Activated naive CD8-positive, alpha-beta T cell treated with anti-CD3 and anti-CD28 coated beads, Interleukin-2, amount 10 ng/mL, durations not matched to agents 7 days and 5 days (primary cell): ENCODE results near the gene NCBP1. TPM values are rescaled to one million over a fixed set of nuclear protein-coding genes. Genes with fewer than 3 reads are reported as not detected.
A peak's percentile ranks its signal among the peaks of the same experiment; 100 is the strongest.

Experiments used
- ATAC-seq: fragments of 150-1000 bp; cut with Tn5 transposase; one replicate; pipeline ENCODE4 v1.10.0; 2021; ENCODE audit warnings: low read depth, moderate library complexity
- POLR2A ChIA-PET: fragments of 350-600 bp; sonication (Branson Sonifier 250); formaldehyde crosslinking; loops from one replicate; lab custom pipeline; 2021; ENCODE audit warnings: antibody characterized with exemption; lab: Charles Lee
- DNase-seq: peaks from one replicate; pipeline ENCODE4 v3.0.0; 2021
- H3K27ac Mint-ChIP-seq: one replicate; pipeline ENCODE4 v1.8.0; 2022; ENCODE audit warnings: mild to moderate bottlenecking, mixed read lengths
- H3K27me3 Mint-ChIP-seq: one replicate; pipeline ENCODE4 v1.8.0; 2022; ENCODE audit warnings: mild to moderate bottlenecking, moderate library complexity, mixed read lengths
- H3K36me3 Mint-ChIP-seq: one replicate; pipeline ENCODE4 v1.8.0; 2021; ENCODE audit warnings: mild to moderate bottlenecking, mixed read lengths
- H3K4me1 Mint-ChIP-seq: one replicate; pipeline ENCODE4 v1.8.0; 2021; ENCODE audit warnings: mixed read lengths
- H3K4me3 Mint-ChIP-seq: one replicate; pipeline ENCODE4 v1.8.0; 2022; ENCODE audit warnings: mild to moderate bottlenecking, moderate library complexity, mixed read lengths
- H3K9me3 Mint-ChIP-seq: one replicate; pipeline ENCODE4 v1.8.0; 2021; ENCODE audit warnings: mixed read lengths
- total RNA-seq, 2 experiments: library from RNA; stranded (reverse); gene quantifications; one replicate each; pipeline ENCODE4 v1.2.3, GENCODE V29; 2021

NCBP1 gene
- total RNA-seq, 2 experiments from 2014 or later, result 37.3 to 41.3 TPM

- peak; percentile 58 for ATAC-seq
- H3K36me3 Mint-ChIP-seq, result peaks cover 38% of the 10 kb centered on the region
- H3K9me3 Mint-ChIP-seq, result no peaks in the 10 kb centered on the region
- POLR2A ChIA-PET, result no interaction called here
- H3K27ac Mint-ChIP-seq, result peak overlapping the region; percentile 57
- peaks cover 9% of the 10 kb centered on the region for H3K4me1 Mint-ChIP-seq
- H3K27me3 Mint-ChIP-seq, result no peaks in the 10 kb centered on the region
- no peak for DNase-seq
- H3K4me3 Mint-ChIP-seq, result peak overlapping the region; percentile 23
Observed at GRCh38 chr9:97666907-97667686, 33.5 kb downstream of the NCBP1 start.

GRCh38 chr9:97668485-97668884 is 34.9 kb downstream of the NCBP1 start:
- Mint-ChIP-seq H3K36me3 (peaks cover 33% of the 10 kb centered on the region), H3K9me3 (no peaks in the 10 kb centered on the region), H3K27me3 (no peaks in the 10 kb centered on the region), H3K4me1 (peaks cover 9% of the 10 kb centered on the region), H3K4me3 (no peak overlapping the region), H3K27ac (no peak overlapping the region)
- POLR2A ChIA-PET, result no interaction called here
- DNase-seq, result no peak
- ATAC-seq, result no peak

GRCh38 chr9:97670586-97670985 is 37.0 kb downstream of the NCBP1 start:
- Mint-ChIP-seq H3K4me1 (peaks cover 10% of the 10 kb centered on the region), H3K9me3 (no peaks in the 10 kb centered on the region), H3K36me3 (peaks cover 28% of the 10 kb centered on the region), H3K27ac (no peak overlapping the region), H3K27me3 (no peaks in the 10 kb centered on the region), H3K4me3 (no peak overlapping the region)
- ATAC-seq, result no peak
- no peak for DNase-seq
- POLR2A ChIA-PET, result interaction anchor here (0.6 to 1.5 kb wide), 2 partner anchors 25 to 398 kb away, joined by 3 read pairs; no protein-coding TSS in a partner anchor

- no peak for ATAC-seq
- H3K9me3 Mint-ChIP-seq, result no peaks in the 10 kb centered on the region
- POLR2A ChIA-PET, result no interaction called here
- no peak for DNase-seq
- H3K4me3 Mint-ChIP-seq, result no peak overlapping the region
- H3K27me3 Mint-ChIP-seq, result no peaks in the 10 kb centered on the region
- no peak overlapping the region for H3K27ac Mint-ChIP-seq
- H3K4me1 Mint-ChIP-seq, result peaks cover 1% of the 10 kb centered on the region
- peaks cover 23% of the 10 kb centered on the region for H3K36me3 Mint-ChIP-seq
Observed at GRCh38 chr9:97672403-97672802, 38.8 kb downstream of the NCBP1 start.

GRCh38 chr9:97673922-97674321 is 40.3 kb downstream of the NCBP1 start:
- DNase-seq, result no peak
- Mint-ChIP-seq H3K4me1 (peaks cover 3% of the 10 kb centered on the region), H3K27me3 (no peaks in the 10 kb centered on the region), H3K4me3 (no peak overlapping the region), H3K36me3 (peaks cover 26% of the 10 kb centered on the region), H3K9me3 (no peaks in the 10 kb centered on the region), H3K27ac (no peak overlapping the region)
- POLR2A ChIA-PET, result no interaction called here
- ATAC-seq, result no peak

GRCh38 chr9:97675655-97676054 is 42.0 kb downstream of the NCBP1 start:
- no peaks in the 10 kb centered on the region for H3K9me3 Mint-ChIP-seq
- H3K4me1 Mint-ChIP-seq, result peaks cover 4% of the 10 kb centered on the region
- no peaks in the 10 kb centered on the region for H3K27me3 Mint-ChIP-seq
- no peak for DNase-seq
- POLR2A ChIA-PET, result no interaction called here
- no peak overlapping the region for H3K27ac Mint-ChIP-seq
- peaks cover 31% of the 10 kb centered on the region for H3K36me3 Mint-ChIP-seq
- H3K4me3 Mint-ChIP-seq, result no peak overlapping the region
- no peak for ATAC-seq

- POLR2A ChIA-PET, result no interaction called here
- H3K27ac Mint-ChIP-seq, result no peak overlapping the region
- no peaks in the 10 kb centered on the region for H3K9me3 Mint-ChIP-seq
- H3K4me1 Mint-ChIP-seq, result peaks cover 5% of the 10 kb centered on the region
- no peaks in the 10 kb centered on the region for H3K27me3 Mint-ChIP-seq
- no peak for DNase-seq
- H3K4me3 Mint-ChIP-seq, result no peak overlapping the region
- no peak for ATAC-seq
- peaks cover 26% of the 10 kb centered on the region for H3K36me3 Mint-ChIP-seq
Observed at GRCh38 chr9:97682242-97682641, 48.6 kb downstream of the NCBP1 start.

GRCh38 chr9:97688654-97689053 is 55.0 kb downstream of the NCBP1 start:
- Mint-ChIP-seq H3K4me3 (no peak overlapping the region), H3K27me3 (no peaks in the 10 kb centered on the region), H3K36me3 (peaks cover 22% of the 10 kb centered on the region), H3K4me1 (peaks cover 4% of the 10 kb centered on the region), H3K9me3 (no peaks in the 10 kb centered on the region), H3K27ac (peak overlapping the region; percentile 2)
- no peak for ATAC-seq
- DNase-seq, result no peak
- POLR2A ChIA-PET, result no interaction called here

GRCh38 chr9:97689401-97690180 is 56.0 kb downstream of the NCBP1 start:
- Mint-ChIP-seq H3K4me3 (no peak overlapping the region), H3K4me1 (peaks cover 14% of the 10 kb centered on the region), H3K9me3 (no peaks in the 10 kb centered on the region), H3K27ac (no peak overlapping the region), H3K36me3 (peaks cover 17% of the 10 kb centered on the region), H3K27me3 (no peaks in the 10 kb centered on the region)
- DNase-seq (no peak), ATAC-seq (no peak)
- POLR2A ChIA-PET, result no interaction called here

- no peak for ATAC-seq
- DNase-seq, result no peak
- H3K27ac Mint-ChIP-seq, result no peak overlapping the region
Observed at GRCh38 chr9:97694769-97695168, 61.1 kb downstream of the NCBP1 start.

GRCh38 chr9:97695390-97695789 is 61.8 kb downstream of the NCBP1 start:
- H3K4me3 Mint-ChIP-seq, result peak overlapping the region; percentile 85
- POLR2A ChIA-PET, result interaction anchor here (1.0 to 2.4 kb wide), 2 partner anchors 25 to 62 kb away, joined by 3 to 27 read pairs; partner anchors contain the start of genes NCBP1 and TSTD2
- H3K27ac Mint-ChIP-seq, result no peak overlapping the region
- DNase-seq (no peak), ATAC-seq (no peak)
- H3K4me1 Mint-ChIP-seq, result peaks cover 45% of the 10 kb centered on the region
- H3K36me3 Mint-ChIP-seq, result peaks cover 12% of the 10 kb centered on the region
- peaks cover 4% of the 10 kb centered on the region for H3K27me3 Mint-ChIP-seq
- H3K9me3 Mint-ChIP-seq, result no peaks in the 10 kb centered on the region

More at GRCh38 chr9:97694769-97695168, 61.1 kb downstream of the NCBP1 start:
- Mint-ChIP-seq H3K27me3 (peaks cover 4% of the 10 kb centered on the region), H3K4me3 (no peak overlapping the region), H3K9me3 (no peaks in the 10 kb centered on the region), H3K4me1 (peaks cover 45% of the 10 kb centered on the region), H3K36me3 (peaks cover 16% of the 10 kb centered on the region)
- POLR2A ChIA-PET, result no interaction called here

GRCh38 chr9:97695995-97696802 is 62.6 kb downstream of the NCBP1 start:
- peaks cover 4% of the 10 kb centered on the region for H3K27me3 Mint-ChIP-seq
- POLR2A ChIA-PET, result interaction anchor here (1.0 to 2.4 kb wide), 7 partner anchors 17 to 458 kb away, joined by 3 to 27 read pairs (median 3); partner anchors contain the start of genes NCBP1, TRMO and TSTD2
- H3K9me3 Mint-ChIP-seq, result no peaks in the 10 kb centered on the region
- peaks cover 45% of the 10 kb centered on the region for H3K4me1 Mint-ChIP-seq
- peaks cover 9% of the 10 kb centered on the region for H3K36me3 Mint-ChIP-seq
- H3K27ac Mint-ChIP-seq, result peak overlapping the region; percentile 86
- DNase-seq (no peak), ATAC-seq (no peak)
- H3K4me3 Mint-ChIP-seq, result peak overlapping the region; percentile 85
